PC-3 (cell line): Measurements from ENCODE around the gene BCAS3.
"Not testable (repeated sequence)": the region's sequence is repeated elsewhere in the genome, so short reads cannot be mapped to it uniquely, and the experiment has no call there.

Experiments used
- CTCF ChIP-seq: fragments of 300-600 bp; sonication (generic); conservative IDR thresholded peaks from 2 replicates; pipeline ENCODE4 v1.5.1; 2017; ENCODE audit warnings: antibody characterized with exemption, low read depth, mild to moderate bottlenecking, low read length
- EZH2 ChIP-seq: fragments of 300-600 bp; sonication (generic); IDR thresholded peaks from one replicate; pipeline ENCODE4 v1.6.1; 2017; ENCODE audit warnings: antibody characterized with exemption, mild to moderate bottlenecking, low read length; ENCODE audit not compliant: unreplicated experiment
- EZH2phosphoT487 ChIP-seq: fragments of 300-600 bp; sonication (generic); IDR thresholded peaks from 2 replicates; pipeline ENCODE4 v1.6.1; 2018; ENCODE audit warnings: mild to moderate bottlenecking, antibody characterized with exemption, low read length, borderline replicate concordance

DNA sequence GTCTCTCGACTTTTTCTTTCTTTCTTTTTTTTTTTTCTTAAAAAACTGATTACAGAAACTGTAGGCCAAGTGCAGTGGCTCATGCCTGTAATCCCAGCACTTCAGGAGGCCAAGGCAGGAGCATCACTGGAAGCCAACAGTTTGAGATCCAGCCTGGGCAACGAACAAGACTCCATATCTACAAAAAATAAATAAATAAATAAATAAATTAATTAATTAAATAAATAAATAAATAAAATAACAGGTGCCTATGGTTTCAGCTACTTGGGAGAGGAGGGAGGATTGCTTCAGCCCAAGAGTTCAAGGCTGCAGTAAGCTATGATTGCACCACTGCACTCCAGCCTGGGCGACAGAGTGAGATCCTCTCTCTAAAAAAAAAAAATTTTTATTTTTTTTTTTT lies 679.4 kb downstream of the BCAS3 start:
- TF ChIP-seq CTCF, EZH2phosphoT487, EZH2: not testable (repeated sequence)
